ENCODE results near the gene NFE2L1. TPM values are rescaled to one million over a fixed set of nuclear protein-coding genes. Genes with fewer than 3 reads are reported as not detected.

The NFE2L1 gene
- total and polyA plus RNA-seq, 2 of the 8 experiments (the other 6 are each of a cell fraction or from before 2014, with no cell fraction given) = 140 to 143 TPM

DNA sequence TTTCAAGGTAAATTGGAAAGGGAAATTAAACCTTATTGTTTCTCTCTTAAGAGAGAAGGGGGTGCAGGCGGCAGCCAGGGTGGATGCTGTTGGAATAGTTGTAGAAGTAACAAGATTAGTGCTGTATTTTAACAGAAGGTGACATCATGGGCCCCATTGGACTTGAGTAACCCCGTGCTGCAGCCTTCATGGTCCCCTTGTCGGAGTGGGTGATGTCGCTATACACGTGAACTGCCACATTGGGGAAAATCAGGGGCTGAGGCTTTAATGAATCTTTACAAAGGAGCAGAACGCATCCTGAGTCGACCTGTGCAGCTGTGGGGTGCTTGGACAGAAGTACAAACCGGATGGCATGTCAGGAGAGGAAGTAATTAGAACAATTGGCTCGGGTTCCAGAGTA lies 62.6 kb downstream of the NFE2L1 start (continued):
- TF ChIP-seq, protein P1, sequence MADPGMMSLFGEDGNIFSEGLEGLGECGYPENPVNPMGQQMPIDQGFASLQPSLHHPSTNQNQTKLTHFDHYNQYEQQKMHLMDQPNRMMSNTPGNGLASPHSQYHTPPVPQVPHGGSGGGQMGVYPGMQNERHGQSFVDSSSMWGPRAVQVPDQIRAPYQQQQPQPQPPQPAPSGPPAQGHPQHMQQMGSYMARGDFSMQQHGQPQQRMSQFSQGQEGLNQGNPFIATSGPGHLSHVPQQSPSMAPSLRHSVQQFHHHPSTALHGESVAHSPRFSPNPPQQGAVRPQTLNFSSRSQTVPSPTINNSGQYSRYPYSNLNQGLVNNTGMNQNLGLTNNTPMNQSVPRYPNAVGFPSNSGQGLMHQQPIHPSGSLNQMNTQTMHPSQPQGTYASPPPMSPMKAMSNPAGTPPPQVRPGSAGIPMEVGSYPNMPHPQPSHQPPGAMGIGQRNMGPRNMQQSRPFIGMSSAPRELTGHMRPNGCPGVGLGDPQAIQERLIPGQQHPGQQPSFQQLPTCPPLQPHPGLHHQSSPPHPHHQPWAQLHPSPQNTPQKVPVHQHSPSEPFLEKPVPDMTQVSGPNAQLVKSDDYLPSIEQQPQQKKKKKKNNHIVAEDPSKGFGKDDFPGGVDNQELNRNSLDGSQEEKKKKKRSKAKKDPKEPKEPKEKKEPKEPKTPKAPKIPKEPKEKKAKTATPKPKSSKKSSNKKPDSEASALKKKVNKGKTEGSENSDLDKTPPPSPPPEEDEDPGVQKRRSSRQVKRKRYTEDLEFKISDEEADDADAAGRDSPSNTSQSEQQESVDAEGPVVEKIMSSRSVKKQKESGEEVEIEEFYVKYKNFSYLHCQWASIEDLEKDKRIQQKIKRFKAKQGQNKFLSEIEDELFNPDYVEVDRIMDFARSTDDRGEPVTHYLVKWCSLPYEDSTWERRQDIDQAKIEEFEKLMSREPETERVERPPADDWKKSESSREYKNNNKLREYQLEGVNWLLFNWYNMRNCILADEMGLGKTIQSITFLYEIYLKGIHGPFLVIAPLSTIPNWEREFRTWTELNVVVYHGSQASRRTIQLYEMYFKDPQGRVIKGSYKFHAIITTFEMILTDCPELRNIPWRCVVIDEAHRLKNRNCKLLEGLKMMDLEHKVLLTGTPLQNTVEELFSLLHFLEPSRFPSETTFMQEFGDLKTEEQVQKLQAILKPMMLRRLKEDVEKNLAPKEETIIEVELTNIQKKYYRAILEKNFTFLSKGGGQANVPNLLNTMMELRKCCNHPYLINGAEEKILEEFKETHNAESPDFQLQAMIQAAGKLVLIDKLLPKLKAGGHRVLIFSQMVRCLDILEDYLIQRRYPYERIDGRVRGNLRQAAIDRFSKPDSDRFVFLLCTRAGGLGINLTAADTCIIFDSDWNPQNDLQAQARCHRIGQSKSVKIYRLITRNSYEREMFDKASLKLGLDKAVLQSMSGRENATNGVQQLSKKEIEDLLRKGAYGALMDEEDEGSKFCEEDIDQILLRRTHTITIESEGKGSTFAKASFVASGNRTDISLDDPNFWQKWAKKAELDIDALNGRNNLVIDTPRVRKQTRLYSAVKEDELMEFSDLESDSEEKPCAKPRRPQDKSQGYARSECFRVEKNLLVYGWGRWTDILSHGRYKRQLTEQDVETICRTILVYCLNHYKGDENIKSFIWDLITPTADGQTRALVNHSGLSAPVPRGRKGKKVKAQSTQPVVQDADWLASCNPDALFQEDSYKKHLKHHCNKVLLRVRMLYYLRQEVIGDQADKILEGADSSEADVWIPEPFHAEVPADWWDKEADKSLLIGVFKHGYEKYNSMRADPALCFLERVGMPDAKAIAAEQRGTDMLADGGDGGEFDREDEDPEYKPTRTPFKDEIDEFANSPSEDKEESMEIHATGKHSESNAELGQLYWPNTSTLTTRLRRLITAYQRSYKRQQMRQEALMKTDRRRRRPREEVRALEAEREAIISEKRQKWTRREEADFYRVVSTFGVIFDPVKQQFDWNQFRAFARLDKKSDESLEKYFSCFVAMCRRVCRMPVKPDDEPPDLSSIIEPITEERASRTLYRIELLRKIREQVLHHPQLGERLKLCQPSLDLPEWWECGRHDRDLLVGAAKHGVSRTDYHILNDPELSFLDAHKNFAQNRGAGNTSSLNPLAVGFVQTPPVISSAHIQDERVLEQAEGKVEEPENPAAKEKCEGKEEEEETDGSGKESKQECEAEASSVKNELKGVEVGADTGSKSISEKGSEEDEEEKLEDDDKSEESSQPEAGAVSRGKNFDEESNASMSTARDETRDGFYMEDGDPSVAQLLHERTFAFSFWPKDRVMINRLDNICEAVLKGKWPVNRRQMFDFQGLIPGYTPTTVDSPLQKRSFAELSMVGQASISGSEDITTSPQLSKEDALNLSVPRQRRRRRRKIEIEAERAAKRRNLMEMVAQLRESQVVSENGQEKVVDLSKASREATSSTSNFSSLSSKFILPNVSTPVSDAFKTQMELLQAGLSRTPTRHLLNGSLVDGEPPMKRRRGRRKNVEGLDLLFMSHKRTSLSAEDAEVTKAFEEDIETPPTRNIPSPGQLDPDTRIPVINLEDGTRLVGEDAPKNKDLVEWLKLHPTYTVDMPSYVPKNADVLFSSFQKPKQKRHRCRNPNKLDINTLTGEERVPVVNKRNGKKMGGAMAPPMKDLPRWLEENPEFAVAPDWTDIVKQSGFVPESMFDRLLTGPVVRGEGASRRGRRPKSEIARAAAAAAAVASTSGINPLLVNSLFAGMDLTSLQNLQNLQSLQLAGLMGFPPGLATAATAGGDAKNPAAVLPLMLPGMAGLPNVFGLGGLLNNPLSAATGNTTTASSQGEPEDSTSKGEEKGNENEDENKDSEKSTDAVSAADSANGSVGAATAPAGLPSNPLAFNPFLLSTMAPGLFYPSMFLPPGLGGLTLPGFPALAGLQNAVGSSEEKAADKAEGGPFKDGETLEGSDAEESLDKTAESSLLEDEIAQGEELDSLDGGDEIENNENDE (IDR thresholded peaks at IDR 0.05; ENCODE audit: insufficient replicate concordance, low read length) = no peak
- TF ChIP-seq NRF1 (IDR thresholded peaks at IDR 0.05; ENCODE audit: low read depth, low read length) (no peak), ZNF274 (IDR thresholded peaks at IDR 0.05; ENCODE audit: borderline replicate concordance, extremely low read depth, low read length) (no peak), RXRA (IDR thresholded peaks at IDR 0.05; ENCODE audit: insufficient read depth, low read depth, low read length) (no peak), POU5F1 (IDR thresholded peaks at IDR 0.05; ENCODE audit: low read depth, low read length) (no peak), RAD21 (IDR thresholded peaks at IDR 0.05 in 1 of 2, conservative IDR thresholded peaks at IDR 0.05 in 1 of 2; ENCODE audit: low read depth in 2 of 2, low read length in 2 of 2) (no peak), CREB1 (IDR thresholded peaks at IDR 0.05) (no peak), FOSL1 (IDR thresholded peaks at IDR 0.05; ENCODE audit: insufficient read depth, low read depth, low read length) (no peak), KDM1A (IDR thresholded peaks at IDR 0.05; ENCODE audit: borderline replicate concordance, low read length) (no peak), SRF (IDR thresholded peaks at IDR 0.05; ENCODE audit: low read depth, low read length) (no peak), JUN (IDR thresholded peaks at IDR 0.05; ENCODE audit: low read depth, low read length) (no peak), JUND (IDR thresholded peaks at IDR 0.05; ENCODE audit: low read length) (no peak)

Data from H1 (cell line).